T follicular helper cell (primary cell): ENCODE results near the gene ZBTB34.

Experiments
- DNase-seq: peaks from one replicate; pipeline ENCODE4 v3.0.0-alpha.2; 2020; ENCODE audit warnings: low read depth

The ZBTB34 gene

GRCh38 chr9:126919193-126919592 lies 58.8 kb downstream of the ZBTB34 start:
- DNase-seq, result no peak

- no peak for DNase-seq
Observed at GRCh38 chr9:126925876-126926275, 65.4 kb downstream of the ZBTB34 start.

- DNase-seq, result no peak
Observed at GRCh38 chr9:126926364-126926763, 65.9 kb downstream of the ZBTB34 start.

- no peak for DNase-seq
Observed at GRCh38 chr9:126927419-126927818, 67.0 kb downstream of the ZBTB34 start.

GRCh38 chr9:126932871-126933321 lies 72.5 kb downstream of the ZBTB34 start:
- no peak for DNase-seq

GRCh38 chr9:126933334-126933980 lies 73.0 kb downstream of the ZBTB34 start:
- no peak for DNase-seq

- DNase-seq, result no peak
Observed at GRCh38 chr9:126934441-126934840, 74.0 kb downstream of the ZBTB34 start.
